NOMO-1 treated with DMSO at 0.1 percent for 48 hours (cell line): ENCODE data around the gene ADM5.

Experiments used
- DNase-seq: peaks from one replicate; lab custom pipeline; 2025; ENCODE audit not compliant: unreplicated experiment; lab: John Stamatoyannopoulos, UW

ADM5 gene

DNA sequence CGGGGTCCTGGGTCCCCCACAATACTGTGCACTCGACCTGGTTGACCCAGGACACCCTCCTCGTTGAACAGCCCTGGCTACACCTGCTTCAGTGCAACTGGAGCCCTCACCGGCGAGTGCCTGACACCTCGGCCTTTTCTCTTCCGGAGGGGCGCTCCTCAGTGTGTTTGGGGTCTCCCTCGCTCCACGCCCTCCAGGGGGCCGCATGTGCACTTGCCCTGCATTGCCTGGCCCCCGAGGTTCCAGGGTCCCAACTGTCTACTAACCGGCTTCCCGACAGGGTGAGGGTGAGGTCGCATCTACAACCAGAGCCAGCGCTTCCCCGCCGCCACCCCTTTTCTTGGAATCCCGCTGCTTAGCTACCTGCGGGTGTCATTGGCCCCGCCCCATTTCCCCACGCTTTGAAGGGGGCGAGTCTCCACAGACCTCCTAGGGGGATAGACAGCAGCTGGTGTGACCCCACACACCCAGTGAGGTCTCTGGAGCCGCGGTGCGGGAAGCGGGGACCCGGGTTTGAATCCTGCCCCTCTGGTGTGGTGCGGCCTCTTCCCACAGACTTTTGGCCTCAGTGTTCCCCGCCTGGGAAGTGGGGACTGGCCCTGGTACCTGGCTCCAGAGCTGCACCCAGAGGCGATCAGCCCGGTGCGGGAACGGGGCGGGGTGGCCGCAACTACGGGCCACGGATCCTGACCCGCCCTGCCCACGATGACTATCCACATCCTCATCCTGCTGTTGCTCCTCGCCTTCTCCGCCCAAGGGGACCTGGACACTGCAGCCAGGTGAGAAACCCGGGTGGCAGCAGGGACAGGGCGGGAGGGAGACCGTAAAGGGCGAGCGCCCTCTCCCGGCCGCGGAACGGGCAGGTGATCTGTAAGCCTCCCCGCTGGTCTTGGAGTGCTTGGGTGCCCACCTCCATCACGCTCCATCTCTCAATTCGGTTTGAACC lies at the start of gene ADM5:
Gene ADM5 (plus strand): TSS at position 462 of the 946 bp plus-strand sequence. CDS start 244 bp downstream, at position 706.
- DNase-seq, result no peak

GRCh38 chr19:49640113-49640898 lies 49.1 kb upstream of the ADM5 start, which contains the start of gene RRAS:
Gene RRAS, minus strand, starts transcription at chr19:49640143. Its CDS starts 45 bp downstream, at chr19:49640098.
- peak; percentile 100 for DNase-seq

- DNase-seq, result peak; percentile 98
Observed at GRCh38 chr19:49641688-49642491, 47.5 kb upstream of the ADM5 start, which contains the start of gene SCAF1. Gene SCAF1, plus strand, starts transcription at chr19:49642209. Its CDS starts 2,818 bp downstream, at chr19:49645027.

DNA sequence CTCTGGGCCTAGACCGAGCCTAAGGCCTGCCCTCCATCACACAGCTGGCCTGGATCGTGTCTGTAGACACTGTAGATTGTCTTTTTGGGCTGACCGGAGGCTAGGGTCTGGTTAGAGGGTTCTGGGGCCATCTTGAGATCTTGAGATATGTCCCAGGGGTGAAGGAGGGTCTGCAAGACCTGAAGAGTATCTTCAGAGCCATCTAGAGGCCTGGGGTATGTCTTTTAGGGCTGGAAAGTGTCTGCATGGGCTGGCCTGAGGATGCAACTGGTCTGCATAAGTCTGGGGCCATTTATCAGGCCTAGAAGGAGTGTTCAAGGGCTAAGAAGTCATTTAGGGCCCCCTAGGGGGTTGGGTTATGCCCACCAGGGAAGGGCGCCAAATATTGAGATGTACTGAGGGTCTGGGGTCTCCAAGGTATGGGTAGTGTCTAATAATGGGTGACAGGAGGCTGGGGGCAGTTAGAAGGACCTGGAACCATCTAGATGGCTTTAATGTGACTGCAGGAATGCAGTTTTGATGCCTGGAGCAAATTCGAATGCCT lies 46.8 kb upstream of the ADM5 start:
- DNase-seq, result no peak

- DNase-seq, result no peak
Observed at GRCh38 chr19:49643466-49643865, 45.9 kb upstream of the ADM5 start.

DNA sequence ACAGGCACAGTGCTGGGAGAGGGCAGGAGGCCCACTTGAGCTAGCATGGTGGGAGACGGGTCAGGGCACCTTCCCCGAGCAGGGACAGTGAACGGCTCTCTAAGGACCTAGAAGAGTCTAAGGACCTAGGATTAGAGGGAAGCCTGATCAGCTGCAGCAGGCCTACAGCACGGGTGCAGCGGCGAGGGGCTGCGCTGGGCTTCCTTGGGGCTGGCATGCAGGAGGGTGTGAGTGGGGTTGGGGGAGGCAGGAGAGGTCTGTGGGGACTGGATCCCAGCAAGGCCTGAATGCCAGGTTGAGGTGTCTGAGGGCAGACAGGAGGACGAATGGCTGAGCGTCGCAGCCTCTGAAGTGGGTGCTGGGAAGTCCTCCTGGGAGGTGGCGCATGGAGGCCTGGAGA lies 43.8 kb upstream of the ADM5 start:
- no peak for DNase-seq

DNA sequence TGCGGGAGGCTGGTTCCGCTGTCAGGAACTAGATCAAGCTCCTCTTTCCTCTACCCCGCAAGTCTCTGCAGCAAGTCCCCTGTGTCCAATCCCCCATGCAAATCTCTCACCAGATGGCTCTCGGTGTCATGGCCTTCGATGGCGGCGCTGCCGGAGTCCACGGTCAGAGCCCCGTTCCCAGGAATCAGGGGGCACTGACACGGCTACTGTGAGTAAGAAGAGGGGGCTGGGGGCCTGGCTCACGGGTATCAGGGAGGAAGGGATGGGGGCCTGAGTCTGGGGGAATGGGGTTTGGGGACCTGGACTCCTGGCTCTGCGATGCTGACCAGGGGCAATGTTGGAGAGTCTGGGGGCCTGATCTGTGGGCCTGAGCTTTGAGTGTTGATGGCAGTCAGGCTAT lies 43.4 kb upstream of the ADM5 start:
- no peak for DNase-seq

DNA sequence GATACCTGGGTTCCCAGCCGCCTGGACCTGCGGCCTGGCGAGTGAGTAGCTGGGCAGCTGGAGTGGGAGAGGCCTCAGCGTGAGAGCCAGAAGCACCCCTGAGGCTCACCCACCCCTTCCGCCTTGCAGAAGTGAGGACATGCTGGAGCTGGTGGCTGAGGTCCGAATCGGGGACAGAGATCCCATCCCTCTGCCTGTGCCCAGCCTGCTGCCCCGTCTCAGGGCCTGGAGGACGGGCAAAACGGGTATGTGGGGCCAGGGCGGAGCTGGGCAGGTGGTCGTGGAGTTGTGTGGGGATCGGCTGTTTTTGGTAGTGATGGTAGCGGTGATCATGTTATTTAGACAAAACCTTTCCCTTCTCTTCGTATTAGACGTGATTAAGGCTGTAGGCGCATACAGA lies 42.8 kb upstream of the ADM5 start:
- DNase-seq, result no peak

DNA sequence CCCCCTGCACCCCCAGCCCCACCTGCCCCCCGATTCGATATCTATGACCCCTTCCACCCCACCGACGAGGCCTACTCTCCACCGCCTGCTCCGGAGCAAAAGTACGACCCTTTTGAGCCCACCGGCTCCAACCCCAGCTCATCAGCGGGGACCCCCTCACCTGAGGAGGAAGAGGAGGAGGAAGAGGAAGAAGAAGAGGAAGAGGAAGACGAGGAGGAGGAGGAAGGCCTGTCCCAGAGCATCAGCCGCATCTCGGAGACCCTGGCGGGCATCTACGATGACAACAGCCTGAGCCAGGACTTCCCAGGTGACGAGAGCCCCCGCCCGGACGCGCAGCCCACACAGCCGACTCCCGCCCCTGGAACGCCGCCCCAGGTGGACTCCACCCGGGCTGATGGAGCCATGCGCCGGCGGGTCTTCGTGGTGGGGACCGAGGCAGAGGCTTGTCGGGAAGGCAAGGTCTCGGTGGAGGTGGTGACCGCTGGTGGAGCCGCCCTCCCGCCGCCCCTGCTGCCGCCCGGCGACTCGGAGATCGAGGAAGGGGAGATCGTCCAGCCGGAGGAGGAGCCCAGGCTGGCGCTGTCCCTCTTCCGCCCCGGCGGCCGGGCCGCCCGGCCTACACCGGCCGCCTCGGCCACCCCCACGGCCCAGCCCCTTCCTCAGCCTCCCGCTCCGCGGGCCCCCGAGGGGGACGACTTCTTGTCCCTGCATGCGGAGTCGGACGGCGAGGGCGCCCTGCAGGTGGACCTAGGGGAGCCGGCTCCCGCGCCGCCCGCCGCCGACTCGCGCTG lies 38.2 kb upstream of the ADM5 start:
- no peak for DNase-seq

GRCh38 chr19:49651820-49652550 lies 37.4 kb upstream of the ADM5 start:
- DNase-seq, result no peak

DNA sequence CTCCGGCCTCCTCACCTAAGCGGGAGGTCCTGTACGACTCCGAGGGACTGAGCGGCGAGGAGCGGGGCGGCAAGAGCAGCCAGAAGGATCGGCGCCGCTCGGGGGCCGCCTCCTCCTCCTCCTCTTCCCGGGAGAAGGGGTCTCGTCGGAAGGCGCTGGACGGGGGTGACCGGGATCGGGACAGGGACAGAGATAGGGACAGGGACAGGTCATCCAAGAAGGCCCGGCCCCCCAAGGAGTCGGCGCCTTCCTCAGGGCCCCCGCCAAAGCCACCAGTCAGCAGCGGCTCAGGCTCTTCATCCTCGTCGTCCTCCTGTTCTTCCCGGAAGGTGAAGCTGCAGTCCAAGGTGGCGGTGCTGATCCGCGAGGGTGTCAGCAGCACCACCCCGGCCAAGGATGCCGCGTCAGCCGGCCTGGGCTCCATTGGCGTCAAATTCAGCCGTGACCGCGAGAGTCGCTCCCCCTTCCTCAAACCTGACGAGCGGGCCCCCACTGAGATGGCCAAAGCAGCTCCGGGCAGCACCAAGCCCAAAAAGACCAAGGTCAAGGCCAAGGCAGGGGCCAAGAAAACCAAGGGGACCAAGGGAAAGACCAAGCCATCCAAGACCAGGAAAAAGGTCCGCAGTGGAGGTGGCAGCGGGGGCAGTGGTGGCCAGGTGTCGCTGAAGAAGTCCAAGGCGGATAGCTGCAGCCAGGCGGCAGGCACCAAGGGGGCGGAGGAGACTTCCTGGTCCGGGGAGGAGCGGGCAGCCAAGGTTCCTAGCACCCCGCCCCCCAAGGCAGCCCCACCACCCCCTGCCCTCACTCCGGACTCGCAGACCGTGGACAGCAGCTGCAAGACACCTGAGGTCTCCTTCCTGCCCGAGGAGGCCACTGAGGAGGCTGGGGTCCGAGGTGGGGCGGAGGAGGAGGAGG lies 36.6 kb upstream of the ADM5 start:
- DNase-seq, result no peak

- no peak for DNase-seq
Observed at GRCh38 chr19:49653466-49653806, 36.0 kb upstream of the ADM5 start.

GRCh38 chr19:49654581-49654980 lies 34.8 kb upstream of the ADM5 start:
- DNase-seq, result no peak

DNA sequence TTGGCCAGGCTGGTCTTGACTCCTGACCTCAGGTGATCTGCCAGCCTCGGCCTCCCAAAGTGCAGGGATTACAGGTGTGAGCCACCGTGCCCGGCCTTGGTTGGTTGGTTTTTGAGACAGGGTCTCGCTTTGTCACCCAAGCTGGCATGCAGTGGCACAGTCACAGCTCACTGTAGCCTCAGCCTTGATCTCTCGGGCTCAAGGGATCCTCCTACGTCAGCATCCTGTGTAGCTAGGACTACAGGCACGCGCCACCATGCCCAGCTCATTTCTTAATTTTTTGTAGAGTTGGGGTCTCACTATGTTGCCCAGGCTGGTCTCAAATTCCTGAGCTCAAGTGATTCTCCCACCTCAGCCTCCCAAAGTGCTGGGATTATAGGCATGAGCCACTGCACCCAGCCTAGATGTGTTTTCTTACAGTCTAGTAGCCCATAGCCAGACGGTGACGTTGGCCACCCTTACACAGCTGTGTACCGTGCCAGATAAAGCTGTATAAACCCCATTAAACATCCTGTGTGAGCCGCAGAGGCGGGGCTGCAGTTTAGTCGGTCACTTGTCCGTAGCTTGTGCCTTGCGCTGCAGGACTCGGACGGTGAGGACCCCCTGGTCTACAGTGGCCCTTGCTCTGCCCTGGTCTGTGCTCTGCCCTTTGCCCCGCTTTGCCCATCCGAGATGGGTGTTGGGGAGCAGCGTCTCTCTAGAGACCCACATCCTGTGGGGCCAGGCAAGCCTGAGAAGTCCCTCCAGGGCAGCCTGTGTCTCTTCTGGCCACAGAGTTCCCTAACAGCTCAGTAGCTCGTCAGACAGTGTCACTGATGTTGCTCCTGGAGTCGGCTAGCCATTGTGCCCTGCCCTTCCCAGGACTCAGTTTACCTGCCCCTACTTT lies 33.6 kb upstream of the ADM5 start:
- no peak for DNase-seq

DNA sequence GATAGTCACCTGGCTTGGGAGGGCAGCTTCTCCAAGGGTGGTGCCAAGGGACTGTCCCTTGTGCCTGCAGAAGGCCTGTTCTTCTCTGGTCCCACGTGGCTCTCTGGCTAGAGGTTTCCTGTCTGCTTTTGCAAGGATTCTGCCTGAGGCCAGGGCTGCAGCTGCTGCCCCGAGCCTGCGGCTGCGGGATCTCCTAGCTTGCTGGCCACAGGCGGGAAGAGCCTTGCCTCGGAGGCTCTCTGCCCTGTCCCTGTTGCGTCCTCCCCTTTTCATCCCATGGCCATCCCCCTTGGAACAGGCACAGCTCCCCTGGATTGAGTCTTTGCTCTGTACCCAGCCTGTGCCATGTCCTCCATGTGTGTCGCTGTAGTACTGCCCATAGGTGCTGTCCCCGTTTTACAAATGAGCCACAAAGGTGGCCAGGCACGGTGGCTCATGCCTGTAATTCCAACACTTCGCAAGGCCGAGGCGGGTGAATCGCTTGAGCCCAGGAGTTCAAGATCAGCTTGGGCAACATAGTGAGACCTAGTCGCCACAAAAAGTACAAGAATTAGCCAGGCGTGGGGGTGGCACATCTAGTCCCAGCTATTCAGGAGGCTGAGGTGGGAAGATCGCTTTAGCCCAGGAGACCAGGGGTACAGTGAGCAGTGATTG lies 32.8 kb upstream of the ADM5 start:
- no peak for DNase-seq

- DNase-seq, result no peak
Observed at GRCh38 chr19:49657493-49658138, 31.8 kb upstream of the ADM5 start.
